GM19043 (cell line): ENCODE measurements around the gene PRRG2.

Experiments used
- ATAC-seq: cut with Tn5 transposase; IDR thresholded peaks from one replicate; pipeline ENCODE4 v1.9.1; 2021; ENCODE audit warnings: low read depth; ENCODE audit not compliant: unreplicated experiment

Gene PRRG2

DNA sequence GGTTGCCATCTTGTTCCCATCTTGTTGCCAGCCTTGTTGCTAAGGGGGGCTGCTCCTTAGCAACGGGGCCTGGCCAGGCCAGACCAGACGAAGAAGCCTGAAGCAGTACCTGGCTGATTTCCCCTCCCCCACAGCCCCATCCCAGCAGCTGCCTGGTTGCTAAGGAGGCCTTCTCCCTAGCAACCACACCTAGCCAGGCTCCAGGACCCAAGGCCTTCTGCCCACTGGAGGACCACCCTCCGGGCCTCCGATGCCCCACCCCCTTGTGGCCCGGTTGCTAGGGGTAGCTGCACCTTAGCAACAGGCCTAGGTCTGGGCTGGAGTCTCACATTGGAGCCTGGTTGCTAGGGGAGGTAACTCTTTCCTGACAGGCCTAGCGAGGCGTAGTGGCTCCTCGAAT, 3.9 kb downstream of the PRRG2 start:
- ATAC-seq, result no peak

DNA sequence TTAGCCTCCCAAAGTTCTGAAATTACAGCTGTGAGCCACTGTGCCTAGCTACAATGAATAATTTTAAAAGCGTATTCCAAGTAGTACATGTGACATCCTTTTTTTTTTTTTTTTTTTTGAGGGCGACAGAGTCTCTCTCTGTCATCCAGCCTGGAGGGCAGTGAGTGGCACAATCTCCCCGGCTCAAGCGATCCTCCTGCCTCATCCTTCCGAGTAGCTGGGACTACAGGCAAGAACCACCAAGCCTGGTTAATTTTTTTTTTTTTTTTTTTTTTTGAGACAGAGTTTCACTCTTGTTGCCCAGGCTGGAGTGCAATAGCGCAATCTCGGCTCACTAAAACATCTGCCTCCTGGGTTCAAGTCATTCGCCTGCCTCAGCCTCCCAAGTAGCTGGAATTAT, 6.1 kb downstream of the PRRG2 start:
- no peak for ATAC-seq

DNA sequence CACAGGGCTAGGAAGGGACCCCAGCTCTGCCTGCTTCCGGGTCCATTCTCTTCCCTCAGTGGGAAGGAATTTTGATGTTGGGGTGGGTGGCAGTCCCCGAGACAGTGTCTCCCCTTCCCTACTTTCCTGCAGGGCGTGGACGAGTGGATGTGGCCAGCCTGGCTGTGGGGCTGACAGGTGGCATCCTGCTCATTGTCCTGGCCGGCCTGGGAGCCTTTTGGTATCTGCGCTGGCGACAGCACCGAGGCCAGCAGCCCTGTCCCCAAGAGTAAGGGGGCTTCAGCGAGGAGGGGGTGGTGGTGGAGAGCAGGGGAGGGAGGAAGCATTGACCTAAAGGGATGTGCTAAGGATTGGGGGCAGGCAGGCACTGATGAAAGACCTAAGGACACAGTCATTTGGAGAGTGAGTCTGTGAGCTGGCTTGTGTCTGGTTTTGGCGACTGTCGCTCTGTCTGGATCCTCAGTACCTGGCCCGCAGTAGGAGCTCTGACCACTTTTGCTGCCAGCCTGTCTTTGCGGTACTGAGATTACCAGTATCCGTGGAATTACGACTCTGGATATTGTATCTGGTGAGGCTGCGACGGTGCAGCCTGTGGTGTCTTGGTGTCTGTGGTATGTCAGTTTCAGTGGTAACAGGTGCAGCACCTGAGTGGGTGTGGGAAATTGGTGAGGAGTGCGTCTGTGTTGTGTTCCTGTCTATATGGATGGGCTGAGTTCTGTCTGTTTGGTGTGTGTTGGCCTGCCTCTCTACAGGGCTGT, 7.4 kb downstream of the PRRG2 start:
- no peak for ATAC-seq

DNA sequence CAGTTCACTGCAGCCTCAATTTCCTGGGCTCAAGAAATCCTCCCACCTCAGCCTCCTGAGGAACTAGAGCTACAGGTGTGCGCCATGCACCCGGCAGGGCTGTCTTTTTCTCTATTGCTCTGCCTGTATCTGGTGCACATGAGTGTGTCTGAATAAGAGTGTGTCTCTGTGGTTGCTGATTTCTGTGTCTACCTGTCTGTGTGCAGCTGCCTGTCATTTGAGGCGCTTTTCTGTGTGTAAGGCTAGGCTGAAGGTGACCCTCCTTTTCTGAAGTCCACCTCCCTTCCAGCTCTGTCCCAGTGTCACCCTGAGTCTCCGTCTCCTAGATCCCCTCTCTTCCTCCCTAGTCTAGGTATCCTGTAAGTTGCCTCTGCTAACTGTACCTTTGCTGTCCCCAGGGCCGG, 8.4 kb downstream of the PRRG2 start:
- ATAC-seq, result no peak

DNA sequence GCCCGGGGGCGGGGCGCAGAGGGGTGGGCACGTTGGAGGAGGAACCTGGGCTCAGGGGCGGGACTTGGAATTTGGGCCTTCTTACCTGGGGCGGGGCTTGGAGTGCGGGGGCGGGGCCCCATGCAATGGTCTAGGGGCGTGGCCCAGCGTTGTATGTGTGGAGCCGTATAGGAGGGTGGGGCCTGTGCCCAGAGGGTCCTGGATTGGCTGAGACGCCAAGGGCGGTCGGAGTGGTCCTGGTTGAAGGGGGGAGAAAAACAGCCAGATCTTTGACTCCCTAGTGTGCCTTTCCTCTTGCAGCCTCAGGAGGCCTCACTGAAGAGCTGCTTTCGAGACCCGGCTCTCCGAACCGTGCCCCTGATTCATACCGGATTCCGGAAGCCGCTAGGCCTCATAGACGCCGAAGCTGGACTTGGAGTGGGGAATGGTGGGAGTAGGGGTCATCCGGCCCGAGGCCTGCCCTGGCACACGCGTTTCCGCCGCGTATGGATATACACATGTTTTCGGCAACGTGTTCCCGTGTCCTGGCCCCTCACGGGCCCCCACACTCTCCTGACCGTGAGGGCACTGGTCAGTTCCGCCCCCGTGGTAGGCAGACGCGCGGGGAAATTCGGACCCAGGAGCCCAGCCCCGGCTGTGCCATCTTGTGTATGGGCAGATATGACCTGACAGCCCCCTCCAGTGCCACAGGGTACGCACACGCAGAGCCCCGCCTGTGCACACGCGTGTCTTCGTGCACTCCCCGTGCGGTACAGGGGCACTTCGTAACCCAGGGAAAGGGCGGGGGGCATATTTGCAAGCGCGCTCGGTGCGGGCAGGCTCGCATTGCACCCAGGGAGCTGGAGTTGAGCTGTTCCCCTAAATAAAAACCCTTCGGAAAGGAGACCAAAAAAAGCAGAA, 9.2 kb downstream of the PRRG2 start:
- peak; percentile 76 for ATAC-seq

DNA sequence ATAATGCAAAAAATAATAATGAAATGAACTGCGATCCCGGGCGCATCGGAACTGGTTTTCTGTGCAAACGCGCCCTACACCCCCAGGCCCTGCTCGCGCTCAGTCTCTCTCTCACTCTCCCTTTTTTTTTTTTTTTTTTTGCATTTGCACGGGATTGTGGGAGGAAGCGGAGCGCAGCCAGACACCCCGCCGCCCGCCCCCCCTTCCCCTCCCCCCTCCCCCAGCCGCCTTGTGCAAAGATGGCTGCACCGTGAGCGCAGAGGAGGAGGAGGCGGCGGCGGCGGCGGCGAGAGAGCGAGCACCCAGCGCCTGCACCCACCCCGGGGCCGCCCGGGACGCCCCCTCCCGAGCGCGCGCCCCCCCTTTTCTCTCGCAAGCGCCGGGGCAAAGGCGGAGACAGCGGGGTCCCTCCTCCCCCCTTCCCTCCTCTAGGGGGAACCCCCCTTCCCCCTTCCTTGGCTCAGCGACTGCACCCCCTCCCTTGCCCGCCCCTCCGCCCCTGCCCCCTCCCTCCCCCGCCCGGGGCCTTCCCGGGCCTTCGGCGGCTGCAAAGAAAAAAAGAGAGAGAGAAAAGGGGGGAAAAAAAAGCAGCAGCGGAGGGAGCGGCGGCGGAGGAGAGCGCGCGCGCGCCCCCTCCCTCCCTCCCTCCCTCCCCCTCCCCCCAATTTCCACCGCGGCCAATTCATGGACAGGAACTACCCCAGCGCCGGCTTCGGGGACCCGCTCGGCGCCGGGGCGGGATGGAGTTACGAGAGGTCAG, 10.0 kb downstream of the PRRG2 start, which contains the start of gene PRR12:
PRR12 (plus strand) TSS at position 212 of the 760 bp plus-strand sequence; CDS start at position 685, 473 bp downstream.
- ATAC-seq, result no peak

DNA sequence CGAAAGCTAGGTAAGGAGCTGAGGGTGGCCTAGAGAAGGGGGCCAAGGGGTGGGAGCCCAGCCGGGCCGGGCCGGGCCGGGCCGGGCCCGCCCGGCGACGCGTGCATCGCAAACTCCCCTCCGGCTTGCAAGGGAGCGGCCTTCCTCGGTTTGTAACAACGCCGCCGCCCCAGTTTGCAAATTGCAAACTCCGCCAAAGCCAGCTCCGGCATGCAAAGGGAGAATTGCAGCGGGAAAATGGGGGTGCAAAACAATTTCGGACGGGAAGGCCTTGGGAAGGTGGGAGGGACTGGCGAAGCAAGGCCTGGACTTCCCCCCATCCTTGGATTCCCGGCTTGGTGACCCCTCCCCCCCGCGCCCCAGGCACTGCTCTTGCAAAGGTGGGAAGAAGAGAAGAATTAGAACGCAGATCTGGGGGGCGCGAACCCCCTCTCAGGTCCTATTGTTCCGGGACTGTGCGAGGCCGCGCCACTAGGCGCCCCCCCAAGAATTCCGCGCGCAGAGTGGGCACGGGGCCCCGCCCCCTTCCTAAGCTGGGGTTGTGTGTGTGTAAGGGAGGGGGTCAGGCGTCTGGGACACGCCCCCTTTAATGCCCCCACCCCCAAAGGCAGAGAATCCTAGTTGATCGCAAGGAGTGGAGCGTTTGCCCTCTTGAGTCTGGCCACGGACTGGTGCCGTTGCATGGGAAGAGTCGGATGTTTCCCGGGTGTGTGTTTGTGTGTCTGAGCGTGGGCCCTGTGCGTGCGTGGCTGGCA, 10.8 kb downstream of the PRRG2 start:
- no peak for ATAC-seq

DNA sequence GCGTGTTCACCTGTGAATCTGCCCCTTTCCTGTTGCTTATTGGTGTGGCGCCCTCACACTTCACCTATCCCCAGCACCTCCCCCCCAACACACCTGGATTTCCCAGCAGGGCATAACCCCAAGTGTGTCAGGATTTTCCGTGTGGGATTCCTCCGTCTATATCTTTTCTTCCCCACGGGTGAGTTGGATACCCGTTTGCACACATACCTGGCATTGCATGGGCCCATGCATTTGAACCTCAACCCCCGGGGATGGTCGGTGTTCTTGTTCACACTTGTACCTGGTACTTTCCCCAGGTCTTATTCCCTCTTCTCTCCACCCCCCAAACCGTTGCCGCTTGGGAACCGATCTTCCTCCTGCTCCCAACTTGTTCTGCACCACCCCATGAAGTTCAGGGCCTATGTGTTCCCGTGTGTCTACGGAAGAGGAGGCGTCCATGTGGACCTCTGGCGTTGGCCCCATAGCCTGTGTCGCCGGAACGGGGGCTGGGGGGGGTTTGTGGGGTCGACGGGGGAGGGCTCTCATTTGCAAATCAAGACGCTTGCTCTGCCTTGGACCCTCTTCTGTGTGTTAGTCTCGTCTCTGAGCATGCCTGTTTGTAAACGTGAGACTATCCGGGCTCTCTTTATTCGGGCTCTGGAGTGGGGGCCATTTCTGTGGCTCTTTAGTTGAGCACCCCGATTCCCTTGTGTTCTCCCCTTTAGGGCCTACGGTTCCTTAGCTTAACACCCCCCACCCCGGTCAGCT, 11.5 kb downstream of the PRRG2 start:
- ATAC-seq, result no peak

DNA sequence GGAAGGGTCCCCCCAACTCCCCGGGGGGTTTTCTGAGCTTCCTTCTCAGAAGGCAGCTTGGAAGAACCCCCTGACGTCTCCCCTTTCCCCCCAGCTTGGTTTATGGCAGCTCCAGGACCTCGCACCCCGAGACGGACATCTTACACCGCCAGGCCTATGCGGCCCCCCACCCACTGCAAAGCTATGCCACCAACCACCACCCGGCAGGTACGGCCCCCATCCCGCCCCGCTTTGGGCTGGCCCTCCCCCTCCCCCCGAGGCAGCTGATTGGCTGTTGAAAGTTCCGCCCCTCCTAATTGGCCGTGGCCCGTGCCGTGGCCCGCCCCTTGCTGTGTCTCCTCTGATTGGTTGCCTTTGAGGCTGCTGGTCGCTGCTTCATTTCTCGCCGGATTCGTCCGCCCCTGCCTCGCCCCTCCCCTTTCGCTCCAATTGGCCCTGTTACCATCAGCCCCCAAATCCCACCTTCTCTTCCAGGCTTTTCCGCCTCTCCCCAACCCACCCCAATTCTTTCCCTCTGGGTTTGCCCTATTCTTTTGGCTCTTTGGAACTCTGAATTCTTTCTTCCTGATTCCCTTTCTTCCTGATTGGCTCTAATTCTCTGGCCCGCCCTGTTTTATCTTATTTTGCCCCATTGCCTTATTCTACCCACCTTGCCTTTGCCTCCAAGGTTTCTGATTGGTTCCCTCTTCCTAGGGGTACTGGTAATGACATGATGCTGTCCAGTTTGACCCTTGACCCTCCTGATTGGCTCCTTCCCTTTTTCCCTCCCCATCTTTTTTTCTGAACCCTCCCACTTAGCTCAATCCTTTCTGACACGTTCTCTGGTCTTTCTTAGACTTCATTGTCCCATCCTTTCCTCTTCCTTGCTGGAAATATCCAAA, 12.4 kb downstream of the PRRG2 start:
- peak; percentile 43 for ATAC-seq

DNA sequence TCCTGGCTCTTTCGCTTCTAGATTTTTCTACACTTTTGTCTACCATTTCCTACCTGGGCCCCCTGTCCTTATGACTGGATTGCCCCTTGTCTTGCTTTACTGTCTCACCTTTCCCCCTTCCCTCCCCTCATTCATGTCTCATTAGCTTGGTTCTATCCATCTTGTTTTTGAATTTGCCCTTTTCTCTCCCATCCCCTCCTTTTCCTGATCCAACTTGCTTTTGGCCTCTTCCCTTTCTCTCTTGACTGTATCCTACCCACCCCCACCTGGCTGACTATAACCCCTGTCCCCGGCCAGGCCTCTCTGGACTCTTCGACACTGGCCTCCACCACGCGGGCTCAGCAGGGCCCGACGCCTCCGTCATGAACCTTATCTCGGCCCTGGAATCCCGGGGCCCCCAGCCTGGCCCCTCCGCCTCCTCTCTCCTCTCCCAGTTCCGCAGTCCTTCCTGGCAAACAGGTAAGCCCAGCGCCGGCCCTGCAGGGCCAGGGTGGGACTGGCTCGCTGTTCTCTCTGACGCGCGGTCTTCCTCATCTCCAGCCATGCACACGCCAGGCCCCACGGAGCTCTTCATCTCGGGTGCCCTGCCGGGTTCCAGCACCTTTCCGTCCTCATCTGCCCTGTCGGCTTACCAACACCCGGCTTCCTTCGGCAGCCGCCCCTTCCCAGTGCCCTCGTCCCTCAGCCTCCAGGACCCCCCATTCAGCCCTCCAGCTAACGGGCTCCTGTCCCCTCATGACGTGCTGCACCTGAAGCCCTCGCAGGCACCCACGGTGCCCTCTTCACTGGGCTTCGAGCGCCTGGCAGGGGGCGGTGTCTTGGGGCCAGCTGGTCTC, 13.3 kb downstream of the PRRG2 start:
- no peak for ATAC-seq

DNA sequence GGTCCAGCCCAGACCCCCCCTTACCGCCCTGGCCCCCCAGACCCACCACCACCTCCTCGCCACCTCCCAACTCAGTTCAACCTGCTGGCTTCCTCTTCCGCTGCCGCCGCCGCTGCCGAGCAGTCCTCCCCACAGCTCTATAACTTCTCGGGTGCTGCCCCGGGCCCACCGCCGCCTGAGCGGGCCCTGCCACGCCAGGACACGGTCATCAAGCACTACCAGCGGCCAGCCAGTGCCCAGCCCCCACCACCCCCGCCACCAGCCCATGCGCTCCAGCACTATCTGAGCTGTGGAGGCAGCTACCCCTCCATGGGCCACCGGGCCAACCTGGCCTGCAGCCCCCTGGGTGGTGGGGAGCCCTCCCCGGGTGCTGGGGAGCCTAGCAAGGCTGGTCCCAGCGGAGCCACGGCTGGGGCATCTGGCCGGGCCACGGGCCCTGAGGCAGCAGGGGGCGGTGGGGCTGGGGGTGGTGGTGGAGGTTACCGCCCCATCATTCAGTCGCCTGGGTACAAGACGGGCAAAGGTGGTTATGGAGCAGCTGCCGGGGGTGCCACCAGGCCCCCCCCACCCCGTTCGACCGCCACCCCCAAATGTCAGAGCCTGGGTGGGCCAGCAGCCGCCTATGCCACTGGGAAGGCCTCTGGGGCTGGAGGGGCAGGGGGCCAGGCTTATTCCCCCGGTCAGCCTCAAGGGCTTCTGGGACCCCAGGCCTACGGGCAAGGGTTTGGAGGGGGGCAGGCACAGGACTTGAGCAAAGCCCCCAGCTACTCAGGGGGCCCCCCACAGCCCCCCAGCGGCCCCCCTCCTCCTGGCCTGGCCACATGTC, 14.1 kb downstream of the PRRG2 start:
- ATAC-seq, result no peak

DNA sequence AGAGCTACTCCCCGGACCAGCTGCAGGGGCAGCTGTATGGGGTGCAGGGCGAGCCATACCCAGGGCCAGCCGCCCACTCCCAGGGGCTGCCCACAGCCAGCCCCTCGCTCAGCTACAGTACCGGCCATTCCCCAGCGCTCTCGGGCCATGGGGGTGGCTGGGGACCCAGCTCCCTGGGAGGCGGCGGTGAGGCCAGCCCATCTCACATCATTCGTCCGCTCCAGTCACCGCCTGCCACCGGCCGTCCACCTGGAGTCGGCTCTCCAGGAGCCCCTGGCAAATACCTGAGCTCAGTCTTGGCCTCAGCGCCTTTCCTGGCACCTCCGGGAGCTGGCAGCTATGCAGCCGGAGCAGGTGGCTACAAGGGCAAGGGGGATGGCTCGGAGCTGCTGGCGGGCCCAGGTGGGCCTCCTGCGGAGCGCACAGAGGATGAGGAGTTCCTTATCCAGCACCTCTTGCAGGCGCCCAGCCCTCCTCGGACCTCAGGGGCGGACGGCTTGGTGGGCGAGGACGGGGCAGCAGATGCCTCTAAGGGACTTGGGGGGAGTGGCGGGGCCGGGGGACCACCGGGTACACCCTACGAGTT, 14.8 kb downstream of the PRRG2 start:
- no peak for ATAC-seq

DNA sequence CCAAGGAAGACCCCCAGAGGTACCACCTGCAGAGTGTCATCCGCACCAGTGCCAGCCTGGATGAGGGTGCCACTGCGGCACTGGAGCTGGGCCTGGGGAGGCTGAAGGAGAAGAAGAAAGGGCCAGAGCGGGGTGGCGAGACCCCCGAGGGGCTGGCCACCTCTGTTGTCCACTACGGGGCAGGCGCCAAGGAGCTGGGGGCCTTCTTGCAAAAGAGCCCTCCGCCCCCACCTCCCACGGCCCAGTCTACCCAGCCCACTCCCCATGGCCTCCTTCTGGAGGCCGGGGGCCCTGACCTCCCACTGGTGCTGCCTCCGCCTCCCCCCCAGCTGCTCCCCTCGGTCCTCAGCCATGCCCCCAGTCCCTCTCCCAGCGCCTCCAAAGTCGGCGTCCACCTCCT, 15.3 kb downstream of the PRRG2 start:
- no peak for ATAC-seq

DNA sequence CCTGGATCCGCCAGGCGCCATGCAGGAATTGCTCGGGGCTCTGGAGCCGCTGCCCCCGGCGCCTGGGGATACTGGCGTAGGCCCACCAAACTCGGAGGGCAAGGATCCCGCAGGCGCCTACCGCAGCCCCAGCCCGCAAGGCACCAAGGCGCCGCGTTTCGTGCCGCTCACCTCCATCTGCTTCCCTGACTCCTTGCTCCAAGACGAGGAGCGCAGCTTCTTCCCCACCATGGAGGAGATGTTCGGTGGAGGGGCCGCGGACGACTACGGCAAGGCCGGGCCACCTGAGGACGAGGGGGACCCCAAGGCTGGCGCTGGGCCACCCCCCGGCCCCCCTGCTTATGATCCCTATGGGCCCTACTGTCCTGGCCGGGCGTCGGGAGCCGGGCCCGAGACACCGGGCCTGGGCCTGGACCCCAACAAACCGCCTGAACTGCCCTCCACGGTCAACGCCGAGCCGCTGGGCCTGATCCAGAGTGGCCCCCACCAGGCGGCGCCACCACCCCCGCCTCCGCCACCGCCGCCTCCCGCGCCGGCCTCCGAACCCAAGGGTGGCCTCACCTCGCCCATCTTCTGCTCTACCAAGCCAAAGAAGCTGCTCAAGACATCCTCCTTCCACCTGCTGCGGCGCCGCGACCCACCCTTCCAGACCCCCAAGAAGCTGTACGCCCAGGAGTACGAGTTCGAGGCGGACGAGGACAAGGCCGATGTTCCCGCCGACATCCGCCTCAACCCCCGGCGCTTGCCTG, 16.0 kb downstream of the PRRG2 start:
- no peak for ATAC-seq

DNA sequence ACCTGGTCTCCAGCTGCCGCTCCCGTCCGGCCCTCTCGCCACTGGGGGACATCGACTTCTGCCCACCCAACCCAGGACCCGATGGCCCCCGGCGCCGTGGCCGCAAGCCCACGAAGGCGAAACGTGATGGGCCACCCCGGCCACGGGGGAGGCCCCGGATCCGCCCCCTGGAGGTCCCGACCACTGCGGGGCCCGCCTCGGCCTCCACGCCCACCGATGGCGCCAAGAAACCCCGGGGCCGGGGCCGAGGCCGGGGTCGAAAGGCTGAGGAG, 16.5 kb downstream of the PRRG2 start:
- ATAC-seq, result no peak
